DMS53 (cell line): ENCODE measurements around the gene RNF130.

Experiments
- DNase-seq: peaks from one replicate; lab custom pipeline; 2025; lab: John Stamatoyannopoulos, UW

The RNF130 gene

DNA sequence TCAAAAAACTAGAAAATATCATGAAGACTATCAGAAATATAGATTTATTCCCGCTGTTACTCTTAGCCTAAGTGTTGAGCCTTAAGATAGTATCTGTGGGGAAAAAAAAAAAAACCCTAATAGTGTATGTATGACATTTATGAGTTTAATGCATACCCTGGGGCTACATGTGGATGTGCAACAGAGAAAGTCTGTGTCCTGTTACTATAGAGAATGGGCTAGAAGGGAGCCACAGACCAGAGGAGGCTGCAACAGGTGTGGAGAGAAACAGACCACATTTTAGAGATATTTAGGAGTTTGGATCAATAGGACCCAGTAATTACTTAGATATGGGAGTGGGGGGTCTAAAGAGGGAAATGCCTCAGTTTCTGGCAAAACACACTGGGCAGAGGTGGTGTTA is 15.4 kb downstream of the RNF130 start:
- DNase-seq, result no peak

DNA sequence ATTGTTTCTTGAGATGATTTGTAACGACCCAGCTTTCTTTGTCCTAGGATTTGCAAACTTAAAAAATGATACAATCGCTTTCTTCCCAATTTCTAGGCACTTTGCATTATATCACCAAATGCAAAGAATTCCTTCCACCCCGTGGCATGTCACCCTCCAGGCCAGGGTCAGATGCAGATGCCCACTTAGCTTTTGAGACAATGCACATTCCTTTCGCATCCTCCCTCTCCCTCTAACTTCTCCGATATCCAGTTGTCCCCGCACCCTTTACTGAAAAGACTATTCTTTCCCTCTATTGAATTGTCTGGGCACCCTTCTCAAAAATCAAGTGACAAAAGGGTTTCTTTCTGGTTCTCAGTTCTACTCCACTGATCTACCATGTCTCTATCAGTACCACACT is 17.3 kb downstream of the RNF130 start:
- no peak for DNase-seq

DNA sequence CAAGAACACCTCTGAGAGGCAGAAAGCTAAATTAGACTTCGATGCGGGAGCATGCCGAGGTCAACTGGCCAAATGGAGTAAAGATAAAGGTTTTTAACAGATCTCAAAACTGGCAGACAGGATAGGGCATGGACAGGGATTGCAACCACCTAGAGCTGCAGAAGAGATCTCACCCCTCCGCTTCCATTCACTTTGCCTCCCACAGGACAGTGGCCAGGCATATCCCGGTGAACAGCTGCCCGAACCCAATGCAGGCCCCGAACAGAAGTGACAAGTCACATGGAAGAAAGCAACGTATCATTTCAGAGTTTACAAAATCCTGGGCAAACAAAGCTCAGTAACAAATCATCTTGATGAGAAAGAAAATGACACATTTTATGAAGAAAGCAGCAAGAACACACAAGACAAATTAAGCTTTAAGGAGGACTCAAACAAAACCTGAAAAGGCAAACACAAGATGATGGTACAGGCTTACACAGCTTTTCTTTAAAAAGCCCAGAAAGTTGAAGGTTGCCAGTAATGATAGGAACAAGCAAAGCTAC is 18.4 kb downstream of the RNF130 start:
- no peak for DNase-seq

DNA sequence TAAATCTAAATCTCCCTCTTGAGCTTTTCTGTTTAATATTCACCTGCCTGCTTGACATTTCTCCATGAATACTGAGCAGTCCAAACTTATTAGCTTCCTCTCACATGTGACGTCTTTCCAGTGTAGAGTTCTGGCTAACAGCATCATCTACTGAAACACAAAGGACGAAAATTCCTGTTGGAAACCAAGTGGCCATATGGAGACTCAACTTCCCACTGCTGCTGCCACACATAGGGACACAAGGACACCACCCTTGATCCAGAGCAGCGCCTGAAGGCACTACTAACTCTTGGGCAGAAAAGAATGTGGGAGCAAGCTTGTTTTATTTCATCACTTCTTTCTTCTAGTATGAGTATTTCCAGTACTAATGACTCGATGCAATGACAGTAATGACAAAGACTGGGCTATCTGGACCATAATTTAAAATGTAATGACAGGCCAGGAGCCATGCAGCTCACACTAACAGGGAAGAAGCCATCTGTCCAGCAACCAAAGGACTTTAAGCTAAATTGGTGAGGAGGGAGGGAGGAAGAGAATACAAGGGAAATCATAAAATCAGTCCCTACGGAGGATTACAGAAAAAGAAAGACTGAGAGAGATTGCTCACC is 19.2 kb downstream of the RNF130 start:
- DNase-seq, result no peak

DNA sequence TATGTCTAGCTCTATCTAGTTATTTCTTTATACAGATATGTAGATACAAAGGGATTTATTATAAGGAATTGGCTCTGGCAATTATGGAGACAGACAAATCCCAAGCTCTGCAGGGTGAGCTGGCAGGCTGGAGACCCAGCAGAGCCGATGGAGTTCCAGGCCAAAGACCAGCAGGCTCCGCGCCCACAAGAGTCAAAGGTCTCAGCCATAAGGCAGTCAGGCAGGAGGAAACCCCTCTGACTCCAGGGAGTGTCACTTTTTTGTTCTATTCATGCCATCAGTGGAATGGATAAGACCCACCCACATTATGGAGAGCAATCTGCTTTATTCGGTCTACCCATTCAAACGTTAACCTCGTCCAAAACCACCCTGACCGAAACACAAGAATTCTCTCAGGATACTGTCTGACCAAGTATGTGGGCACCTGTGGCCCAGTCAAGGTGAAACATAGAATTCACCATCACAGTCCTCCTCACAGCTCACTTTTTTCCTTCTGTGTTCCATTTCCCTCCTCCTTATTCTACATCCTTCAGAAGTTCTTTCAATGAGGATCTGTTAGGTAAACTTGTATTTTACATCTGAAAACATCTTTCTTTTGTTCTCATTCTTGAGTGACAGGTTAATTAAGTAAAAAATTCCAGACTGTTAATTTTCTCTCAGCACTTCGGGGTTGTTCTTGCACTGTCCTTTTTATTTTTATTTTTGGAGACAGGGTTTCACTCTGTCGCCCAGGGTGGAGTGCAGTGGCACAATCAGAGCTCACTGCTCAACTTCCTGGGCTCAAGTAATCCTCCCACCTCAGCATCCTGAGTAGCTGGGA is 21.2 kb downstream of the RNF130 start:
- no peak for DNase-seq

DNA sequence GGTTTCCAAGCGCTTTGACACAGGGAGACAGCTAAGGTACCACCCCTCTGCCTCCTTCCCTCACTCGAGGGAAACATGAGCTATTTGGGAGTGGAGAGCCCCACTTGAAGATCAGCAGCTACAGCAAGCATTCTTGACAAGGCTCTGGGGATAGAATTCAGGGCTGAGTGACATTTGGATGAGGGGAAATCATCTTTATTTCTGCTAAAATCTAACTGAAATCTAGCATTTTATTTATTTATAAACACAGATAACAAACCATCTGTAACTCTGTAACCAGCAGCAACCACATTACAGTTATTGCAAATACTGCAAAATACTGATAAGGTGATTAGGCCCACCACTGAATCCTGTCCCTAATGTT is 22.4 kb downstream of the RNF130 start:
- no peak for DNase-seq

DNA sequence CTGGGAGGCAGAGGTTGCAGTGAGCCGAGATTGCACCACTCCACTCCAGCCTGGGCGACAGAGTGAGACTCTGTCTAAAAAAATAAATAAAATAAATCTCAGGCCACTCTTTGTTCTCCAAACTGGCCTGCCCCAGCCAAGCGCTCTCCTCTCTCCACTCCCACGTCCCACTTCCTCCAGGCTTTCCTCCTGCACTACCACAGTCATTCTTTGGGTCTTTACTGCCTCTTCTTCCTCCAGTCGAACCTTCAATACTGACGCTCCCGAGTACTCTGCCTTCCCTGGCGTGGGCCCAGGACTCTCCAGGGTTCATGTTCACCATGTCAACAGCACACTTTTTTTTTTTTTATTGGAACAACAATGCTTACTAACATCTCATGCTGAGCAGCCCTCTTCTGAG is 23.9 kb downstream of the RNF130 start:
- DNase-seq, result no peak

DNA sequence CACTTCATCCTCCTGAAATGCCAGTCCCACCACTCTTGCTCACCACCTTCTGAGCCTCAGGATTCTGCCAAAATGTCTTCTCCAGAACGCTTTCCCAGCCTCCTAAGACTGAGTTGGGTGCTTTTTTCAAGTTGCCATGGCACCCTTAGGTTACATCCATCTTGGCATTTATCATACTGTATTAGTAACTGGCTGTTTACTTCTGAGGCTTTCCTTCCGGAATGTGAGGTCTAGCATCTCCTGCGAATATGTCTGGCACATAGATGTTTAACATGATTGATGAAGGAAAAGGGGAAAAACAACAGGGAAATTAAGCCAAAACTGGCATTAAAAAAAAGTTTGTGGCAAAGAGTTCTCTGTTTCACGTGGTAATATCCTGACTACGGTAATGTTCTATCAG is 24.9 kb downstream of the RNF130 start:
- no peak for DNase-seq

DNA sequence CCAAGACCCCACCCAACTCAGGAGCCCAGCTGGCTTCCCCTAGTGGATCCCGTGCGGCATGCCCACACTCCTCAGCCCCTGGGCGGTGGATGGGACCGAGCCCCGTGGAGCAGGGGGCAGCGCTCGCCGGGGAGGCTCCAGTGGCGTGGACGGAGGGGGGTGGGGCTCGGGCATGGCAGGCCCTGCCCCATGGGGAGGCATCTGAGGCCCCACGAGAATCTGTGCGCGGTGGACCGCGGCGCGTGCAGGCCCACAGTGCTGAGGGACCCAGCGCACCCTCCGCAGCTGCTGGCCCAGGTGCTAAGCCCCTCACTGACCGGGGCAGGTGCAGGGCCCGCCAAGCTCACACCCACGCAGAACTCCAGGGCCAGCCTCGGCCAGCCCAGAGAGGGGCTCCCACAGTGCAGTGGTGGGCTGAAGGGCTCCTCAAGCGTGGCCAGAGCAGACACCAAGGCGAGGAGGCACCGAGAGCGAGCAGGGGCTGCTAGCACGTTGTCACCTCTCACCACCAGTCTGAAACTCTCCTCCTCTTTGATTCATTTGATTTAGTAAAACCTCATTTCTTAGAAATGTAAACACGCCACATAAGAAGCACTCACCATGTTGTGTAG is 25.6 kb downstream of the RNF130 start:
- no peak for DNase-seq

DNA sequence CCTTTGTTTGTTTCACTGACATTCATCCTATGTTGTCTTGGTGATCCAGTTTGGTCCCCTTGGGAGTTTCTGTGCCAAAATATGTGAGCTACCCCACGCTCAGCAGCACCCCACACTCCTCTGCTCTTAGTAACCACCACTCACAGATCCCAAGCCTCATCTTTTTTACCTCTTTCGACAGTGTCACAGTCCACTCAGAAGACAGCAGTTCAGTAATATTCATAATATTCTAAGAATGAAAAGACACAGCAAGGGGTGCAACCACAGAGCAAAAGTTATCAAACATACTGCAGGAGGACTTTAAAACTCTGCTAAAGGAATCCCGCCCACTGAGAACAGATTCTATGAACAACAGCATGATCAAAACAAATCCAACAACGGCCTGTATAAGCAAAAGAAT is 28.2 kb downstream of the RNF130 start:
- no peak for DNase-seq

DNA sequence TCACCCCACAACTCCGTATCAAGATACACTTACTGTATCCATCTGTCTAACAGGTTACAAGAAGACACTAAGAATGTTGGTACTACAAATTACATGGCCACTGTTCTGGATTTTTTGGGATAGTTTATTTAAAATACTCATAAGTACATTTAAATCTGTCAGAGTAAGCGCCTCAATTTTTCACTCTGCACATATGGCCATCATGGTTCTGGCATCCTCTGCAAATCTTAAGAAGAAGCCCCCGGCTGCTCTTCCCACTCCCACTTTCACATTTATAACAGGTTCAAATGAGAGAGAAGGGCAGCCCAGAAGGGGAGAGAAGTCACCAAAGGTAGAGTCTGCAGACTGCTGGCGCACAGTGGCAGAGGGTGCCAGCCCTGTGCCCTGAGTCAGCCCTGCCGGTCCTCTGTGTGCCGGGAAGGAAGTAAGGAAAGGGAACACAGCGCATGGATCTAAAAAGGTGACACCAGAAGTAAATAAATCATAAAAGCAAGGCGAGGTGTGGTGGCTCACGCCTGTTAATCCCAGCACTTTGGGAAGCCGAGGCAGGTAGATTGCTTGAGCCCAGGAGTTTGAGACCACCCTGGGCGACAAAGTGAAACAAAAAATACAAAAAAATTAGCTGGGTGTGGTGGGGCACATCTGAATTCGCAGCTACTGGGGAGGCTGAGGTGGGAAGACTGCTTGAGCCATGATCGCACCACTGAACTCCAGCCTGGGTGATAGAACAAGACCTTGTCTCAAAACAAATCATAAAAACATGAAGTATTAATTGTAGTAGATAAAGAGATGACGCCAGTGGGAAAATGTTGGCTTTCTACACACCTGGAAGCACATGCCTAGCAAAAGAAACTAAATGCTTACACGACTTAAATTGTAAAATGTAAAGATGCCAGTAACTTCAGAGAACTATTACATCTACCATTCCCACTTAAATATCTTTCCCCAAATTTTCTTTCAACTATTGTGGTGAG is 30.0 kb downstream of the RNF130 start:
- no peak for DNase-seq

DNA sequence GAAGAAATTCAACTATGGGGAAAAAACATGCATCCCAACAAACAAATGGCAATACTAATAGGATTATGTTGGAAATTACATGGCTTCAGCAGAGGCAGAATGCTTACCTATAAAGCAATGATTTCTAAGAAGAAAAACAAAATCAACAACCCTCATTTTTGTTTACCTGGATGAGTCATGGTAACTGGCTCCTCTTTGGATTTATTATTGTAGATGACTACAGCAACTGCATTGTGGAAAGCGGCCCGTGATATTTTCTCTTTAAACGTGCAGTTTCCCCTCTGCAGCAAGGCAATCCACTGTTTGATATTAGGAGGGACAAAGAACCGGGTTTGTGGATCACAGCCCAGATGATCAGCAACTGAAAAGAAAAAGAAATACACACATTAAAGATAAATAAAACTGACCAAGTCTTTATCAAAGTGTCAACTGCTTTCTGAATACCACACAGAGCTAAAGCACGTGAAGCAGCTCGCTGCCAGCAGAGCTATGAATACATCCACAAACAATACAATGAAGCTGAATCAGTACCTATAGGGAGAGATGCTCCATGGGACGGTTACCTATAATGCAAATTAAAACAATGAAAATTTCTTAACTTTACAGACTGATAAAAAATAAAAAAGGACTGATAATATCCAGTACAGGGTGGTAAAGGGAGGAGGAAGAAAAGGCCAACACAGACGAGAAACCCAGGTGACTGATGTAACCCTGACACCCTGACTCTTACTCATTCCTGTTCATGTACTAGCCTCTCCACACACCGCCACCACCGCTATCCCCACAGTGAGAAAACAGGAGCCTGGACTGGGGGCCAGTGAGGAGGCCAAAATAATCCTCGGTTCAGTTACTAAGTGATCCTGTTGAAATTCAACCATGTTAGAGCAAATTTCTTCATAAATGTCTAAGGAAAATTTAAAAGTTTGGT is 31.0 kb downstream of the RNF130 start:
- DNase-seq, result peak; percentile 71

DNA sequence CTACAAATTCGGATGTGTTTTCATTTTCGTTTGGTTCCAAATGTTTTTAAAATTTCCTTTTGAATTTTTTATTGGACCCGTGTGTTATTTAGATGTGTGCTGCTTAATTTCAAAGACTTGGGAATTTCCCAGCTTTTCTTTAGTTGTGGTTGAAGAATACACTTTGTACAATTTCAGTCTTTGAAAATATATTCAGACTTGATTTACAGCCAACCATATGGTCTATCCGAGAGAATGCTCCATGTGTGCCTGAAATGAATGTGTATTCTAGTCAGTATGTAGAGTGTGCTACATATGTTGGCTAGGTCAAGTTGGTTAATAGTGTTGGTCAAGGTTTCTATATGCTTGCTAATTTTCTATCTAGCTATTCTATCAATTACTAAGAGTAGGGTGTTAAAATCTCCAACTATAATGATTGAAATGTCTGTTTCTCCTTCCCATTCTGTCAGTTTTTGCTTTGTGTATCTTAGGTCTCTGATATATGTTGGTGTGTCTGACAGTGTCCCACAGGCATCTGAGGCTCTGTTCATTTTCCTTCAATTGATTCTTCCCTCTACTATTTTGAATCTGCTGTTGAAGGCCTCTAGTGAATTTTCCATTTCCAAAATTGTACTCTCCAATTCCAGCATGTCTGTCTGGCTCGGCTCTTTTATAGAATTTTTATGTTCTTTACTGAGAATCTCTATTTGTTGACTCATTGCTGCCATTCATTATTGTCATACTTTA is 36.2 kb downstream of the RNF130 start:
- no peak for DNase-seq

DNA sequence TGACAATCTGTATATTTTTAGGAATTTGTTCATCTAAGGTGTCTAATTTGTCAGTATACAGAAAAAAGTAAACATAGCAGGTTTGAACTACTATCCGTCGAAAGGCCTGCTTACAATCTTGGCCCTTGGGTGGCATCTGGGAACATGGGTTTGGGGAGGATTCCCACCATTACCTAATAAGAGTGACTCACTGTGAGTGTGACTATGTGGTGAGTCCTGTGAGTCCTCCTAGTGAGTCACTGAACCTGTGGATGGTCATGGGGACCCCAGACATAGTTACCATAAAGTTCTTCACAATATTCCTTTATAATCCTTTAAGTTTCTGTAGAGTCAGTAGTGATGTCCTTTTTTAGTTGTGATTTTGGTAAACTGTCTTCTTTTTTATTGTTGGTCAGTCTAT is 37.0 kb downstream of the RNF130 start:
- DNase-seq, result no peak

DNA sequence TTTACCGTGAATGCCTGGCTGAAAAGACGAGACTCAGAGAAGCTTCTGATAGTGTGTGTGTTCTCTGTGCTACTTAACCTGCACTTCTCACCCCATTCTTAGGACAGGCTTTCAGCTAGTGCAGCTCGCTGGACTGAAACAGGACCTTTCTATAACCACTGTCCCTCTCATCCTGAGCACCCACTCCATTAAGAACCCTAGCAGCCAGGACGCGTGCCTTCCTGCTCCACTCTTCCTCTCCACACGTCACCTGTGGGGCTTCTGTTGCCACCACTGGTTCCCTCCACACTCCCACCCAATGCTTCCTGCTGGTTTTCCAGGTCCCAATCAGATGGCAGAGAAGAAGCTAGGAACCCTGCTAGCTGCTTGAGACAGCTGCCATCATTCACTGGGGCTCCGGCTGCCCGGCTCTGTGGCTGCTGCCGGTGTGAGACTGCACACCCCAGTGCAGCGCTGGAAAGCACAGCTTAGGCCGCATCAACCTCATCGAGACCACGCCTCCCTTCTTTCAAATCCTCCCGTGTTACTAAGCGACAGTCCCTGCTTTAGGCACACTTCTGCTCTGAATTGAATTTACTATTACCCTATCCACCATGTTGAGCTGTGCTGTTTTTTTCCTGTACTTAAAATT is 44.0 kb downstream of the RNF130 start:
- peak; percentile 15 for DNase-seq

DNA sequence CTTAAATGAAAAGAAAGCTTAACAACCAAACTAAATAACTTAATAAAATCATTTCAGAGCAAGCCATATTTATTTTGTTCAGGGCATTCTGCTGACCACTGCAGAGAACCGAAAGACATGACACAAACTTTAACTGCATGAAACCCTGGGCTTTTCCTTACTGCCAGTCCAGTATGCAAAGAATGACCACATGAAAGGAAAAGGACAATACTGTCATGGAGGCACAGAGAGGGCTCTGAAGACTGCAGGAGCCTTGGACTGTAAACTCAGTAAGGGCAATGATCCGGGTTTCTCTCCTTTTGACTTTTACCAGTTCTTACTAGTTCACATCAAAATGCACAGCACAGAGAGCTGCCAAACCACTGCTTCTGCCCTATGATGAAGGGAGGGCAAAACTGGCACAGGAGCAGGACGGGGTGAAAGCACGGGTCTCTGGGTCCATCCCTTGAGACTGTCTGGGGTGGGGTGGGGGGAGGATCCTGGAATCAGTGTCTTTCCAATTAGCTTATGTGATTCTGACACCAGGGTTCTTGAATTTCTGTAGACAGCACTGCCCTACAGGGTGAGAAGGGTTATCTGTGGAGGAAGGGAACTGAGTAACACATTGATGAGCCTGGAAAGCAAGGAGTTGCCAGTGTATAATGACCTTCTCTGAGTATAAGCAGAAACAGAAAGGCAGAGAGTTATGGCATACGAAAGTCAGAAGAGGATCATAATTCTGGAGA is 44.7 kb downstream of the RNF130 start:
- DNase-seq, result peak; percentile 29

DNA sequence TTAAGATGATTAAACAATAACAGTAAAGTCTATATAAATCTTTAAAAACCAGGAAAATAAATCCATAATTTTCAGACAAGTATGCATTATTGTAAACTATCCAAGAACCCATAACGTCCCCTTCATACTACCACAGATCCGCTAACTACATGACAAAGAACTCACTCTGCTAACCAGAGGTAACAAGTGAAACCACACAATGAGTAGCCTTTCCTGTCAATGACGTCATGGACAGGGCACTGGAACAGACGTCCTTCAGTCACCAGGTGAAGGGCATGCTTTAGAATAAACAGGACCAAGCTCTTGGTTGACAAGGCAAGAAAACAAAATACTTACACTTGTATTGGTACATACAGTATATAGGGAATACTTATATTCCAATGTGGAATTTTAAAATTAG is 45.2 kb downstream of the RNF130 start:
- peak; percentile 94 for DNase-seq

DNA sequence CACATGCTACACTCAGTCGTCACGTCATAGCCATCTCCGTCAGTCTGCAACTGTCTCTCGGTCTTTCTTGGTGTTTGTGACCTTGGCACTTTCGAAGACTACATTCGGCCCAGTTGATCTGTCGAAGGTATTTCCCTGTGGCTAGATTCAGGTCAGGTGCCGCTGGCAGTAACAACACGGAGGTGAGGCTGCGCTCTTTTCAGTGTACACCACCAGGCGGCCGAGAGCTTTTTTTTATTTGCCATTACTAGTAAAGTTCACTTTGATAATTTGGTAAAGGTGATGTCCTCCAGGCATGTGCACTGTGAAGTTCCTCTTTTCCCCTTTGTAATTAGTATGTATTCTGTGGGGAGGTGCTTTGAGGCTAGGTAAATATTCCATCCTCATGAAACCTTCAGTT is 49.7 kb downstream of the RNF130 start:
- DNase-seq, result no peak

DNA sequence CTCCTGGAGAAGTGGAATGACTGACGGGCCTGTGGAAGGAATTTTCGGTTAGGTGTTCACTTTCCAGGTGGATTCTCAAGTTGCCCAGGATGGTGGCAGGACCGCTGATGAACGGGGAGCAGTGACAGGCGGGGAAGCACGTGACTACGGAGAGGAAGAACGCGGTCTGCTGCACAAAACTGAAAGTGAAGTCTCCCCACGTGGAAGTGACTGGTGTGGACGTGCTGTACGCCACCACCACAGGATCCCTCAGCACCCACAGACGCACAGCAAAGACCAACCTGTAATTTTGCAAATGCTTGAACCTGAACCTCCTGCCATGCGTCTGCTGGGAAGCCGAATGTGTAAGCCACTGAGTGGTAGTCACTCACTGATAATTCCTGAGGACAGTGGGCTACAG is 51.4 kb downstream of the RNF130 start:
- no peak for DNase-seq
